ENCODE data around the gene PLIN5.
"Not testable (repeated sequence)": the region's sequence is repeated elsewhere in the genome, so short reads cannot be mapped to it uniquely, and the experiment has no call there.

Gene PLIN5

DNA sequence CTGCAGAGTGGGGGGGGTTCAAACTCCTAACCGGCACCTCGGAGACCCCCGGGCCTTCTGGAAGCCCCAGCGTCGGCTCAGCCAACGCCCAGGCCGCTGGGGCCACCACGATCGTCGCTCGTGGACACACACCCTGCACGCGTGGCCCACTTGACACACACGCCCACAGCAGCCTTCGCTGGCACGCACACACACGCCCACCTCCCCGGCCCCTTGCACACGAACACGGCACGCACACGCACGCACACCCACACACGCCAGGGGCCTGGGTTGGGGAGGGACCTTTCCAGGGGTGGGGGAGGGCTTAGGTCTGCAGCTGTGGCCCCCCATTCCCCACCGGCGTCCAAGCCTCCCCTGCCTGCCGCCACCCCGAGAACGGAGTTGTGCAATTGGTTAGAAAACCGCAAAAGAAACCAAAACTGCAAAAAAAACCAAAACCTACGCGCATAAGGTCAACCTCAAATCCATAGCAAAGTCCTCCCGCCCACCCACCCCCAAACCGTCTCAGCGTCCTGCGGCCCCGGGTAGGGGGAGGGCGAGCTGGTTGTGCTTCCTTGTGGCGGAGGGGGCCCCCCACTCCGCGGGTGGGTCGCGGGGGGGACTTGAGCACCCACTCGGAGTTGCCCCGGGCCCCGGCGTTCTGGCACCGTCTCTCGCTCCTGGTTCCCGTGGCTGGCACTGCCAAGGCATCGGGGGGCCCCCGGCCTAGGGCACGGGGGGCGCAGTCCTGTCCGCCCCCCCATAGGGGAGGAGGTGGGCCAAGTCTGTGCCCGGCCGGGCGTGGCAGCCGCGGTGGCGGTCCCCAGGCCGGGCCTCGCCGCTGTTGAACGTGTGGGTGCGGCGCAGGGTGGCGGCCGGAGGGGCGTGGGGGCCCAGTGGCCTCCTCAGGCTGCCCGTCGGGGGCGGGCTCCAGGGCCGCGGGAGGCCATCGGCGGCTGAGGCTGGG lies 8.1 kb upstream of the PLIN5 start:
- DNase-seq, result no peak

DNA sequence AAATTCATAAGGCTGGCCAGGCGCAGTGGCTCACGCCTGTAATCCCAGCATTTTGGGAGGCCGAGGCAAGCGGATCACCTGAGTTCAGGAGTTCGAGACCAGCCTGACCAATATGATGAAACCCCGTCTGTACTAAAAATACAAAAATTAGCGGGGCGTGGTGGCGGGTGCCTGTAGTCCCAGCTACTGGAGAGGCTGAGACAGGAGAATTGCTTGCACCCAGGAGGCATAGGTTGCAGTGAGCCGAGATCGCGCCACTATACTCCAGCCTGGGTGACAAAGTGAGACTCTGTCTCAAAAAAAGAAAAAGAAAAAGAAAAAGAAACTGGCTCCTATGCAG lies 6.8 kb upstream of the PLIN5 start:
- DNase-seq, result not testable (repeated sequence)

GRCh38 chr19:4541114-4541805 lies 6.2 kb upstream of the PLIN5 start:
- no peak for DNase-seq

DNA sequence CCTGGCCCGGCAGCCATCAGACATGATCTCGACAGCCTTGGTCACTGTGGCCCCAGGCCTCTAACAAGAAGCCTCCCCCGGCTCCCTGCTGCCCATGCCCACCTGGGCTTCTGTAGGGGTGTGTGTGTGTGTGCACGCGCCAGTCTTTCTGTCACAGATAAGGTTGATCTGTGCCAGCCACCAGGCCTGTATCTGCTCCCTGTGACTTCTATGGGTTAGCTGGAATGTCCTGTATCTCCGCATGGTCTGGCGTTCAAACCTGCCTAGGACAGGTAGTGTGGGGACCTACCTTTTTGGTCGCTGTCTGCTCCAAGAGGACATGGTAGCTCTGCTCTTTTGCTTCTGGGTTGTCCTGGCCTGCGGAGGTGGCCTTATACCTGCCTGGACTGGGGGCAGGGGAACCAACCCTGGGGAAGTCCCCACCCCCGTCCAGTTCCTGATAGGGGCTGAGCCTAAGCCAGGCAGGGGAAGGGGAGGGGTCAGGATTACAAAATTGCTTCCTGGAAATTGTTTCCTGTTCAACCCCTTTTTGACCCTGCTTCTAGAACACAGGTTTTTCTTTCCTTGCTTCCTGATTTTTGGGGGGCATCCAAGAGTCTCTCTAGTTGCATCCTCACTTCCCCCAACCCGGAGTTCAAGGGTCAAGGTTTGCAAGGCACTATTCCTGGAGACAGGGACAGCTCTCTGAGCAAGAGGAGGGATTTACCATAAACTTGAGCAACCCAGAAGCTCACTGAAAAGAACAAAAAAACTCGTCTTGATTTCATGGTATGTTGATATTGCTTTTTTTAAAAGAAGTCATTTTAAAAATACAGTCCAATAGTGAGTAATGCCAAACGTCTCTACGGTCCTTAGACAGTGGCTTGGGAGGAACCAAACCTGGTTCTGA lies 4.9 kb upstream of the PLIN5 start, which contains the start of gene LRG1:
LRG1 (minus strand) TSS at position 344 of the 889 bp plus-strand sequence; CDS start at position 321, 23 bp downstream.
- no peak for DNase-seq

DNA sequence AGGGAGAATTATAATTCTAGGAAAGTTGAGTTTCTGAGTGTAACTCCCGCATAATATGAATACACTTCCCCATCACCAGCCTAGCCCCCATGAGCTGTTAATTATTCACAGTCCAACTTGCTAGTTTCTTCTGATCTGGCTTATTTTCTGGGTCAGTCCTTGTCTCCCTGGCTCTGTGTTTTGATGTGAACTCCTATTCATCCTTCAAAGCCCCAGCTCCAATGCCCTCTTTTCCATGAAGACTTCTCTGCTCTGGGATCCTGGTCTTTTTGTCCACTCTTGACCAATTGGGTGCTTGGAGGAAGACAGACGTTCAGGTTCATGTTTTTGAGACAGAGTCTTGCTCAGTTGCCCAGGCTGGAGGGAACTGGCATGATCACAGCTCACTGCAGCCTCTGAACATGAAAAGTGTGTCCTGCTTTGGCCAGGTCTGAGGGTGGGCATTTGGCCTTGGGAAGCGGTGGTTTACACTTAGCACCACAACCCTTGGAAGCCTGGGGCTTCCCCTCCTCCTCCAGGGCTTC lies 4.2 kb upstream of the PLIN5 start:
- no peak for DNase-seq

DNA sequence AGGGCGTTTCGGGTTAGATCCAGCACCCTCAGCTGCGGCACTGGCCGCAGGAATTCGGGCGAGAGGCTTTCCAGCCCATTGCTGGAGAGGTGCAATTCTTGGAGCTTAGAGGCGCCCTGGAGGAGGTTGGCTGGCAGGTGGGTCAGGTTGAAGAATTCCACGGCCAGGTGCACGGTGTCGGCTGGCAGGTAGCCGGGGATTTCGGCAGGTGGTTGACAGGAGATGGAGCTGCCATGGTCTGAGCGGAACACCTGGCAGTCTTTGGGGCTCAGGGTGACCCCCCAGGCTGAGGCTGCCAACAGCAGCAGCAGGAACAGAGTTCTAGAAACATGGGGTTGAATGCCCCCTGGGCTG lies 3.6 kb upstream of the PLIN5 start:
- DNase-seq, result no peak

DNA sequence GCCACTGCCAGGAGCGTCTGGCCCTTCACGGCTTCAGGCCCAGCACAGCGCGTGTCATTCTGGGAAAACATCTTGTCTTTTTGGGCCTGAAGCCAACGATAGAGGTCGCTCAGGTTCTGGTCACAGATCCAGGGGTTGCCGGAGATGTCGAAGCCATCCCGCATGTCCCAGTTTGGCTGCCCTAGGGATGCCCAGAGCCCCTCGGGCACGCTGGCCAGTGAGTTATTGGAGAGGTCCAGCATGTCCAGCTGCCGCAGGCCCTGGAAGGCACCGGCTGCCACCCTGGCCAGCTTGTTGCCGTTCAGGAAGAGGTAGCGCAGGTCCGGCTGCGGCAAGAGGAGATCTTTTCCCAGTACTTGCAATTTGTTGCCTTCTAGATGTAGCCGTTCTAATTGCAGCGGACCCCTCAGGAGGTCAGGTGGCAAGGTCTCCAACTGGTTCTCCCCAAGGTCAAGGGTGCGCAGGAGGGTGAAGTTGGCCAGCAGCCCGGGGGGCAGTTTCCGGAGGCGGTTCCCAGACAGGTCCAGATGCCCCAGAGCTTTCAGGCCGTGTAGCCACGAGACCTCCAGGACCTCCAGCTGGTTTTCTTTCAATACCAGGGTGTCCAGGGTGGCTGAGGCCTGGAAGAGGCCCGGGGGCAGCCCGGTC lies 3.1 kb upstream of the PLIN5 start:
- DNase-seq, result no peak

DNA sequence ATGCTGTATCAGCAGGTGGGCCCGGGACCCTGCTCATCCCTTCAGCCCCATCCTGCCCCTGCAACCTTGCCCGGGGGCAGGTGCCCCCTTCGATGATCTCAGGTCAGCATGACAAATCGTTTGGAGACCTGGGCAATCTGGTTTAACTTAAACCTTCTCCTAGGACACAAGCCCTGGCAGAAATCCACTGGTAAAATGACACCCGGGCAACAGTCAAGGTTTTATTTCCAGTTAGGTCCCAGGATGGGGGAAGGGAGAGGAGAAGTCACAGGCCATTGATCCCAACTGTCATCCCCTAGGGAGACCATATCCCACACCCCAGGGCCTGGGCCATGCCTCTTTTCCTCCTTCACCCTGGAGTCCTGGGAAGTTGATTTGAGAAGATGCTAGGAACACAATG lies 1.8 kb upstream of the PLIN5 start:
- DNase-seq, result no peak

DNA sequence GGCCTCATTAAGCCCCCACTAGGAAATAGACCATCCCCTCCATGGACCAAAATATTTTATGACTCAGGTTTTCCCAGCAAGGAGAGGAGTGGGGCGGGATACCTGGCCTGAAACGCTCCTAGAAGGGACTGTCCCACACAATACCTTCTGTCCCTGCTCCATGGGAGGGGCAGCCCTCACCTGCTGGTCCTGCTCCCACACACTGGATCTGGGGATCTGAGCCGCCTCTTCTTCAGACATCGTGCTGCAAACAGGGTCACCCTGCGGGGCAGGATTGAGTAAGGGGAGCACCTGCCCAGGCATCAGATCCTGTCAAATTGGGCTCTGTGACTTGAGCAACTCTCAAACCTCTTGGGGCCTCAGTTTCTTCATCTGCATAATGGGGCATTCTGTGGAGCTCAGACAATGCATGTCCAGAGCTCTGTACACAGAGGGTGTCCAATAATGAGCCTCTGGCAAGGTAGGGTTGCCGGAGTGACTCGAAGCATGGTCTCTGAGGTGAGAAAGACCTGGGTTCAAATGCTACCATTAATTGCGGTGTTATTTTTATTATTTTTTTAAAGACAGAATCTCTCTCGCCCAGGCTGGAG lies 1.1 kb downstream of the PLIN5 start:
- DNase-seq, result no peak

DNA sequence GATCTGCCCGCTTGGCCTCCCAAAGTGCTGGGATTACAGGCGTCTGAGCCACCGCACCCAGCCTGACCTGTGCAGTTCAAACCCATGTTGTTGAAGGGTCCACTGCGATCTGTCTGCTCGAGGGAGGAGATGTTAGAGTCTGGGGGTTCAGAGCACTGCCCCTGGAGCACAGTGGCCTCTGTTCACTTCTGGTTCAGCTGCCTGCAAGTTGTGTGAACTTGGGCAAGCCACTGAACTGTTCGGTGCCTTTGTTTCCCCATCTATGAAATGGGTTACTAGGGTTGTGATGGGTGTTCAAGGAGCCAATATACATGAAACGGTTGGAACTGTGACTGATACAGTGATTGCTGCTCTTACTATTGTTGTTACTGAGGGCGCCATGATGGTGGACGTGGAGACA lies 1.7 kb downstream of the PLIN5 start:
- no peak for DNase-seq

GRCh38 chr19:4531562-4532165 lies 3.4 kb downstream of the PLIN5 start:
- DNase-seq, result no peak

- DNase-seq, result no peak
Measured at GRCh38 chr19:4529924-4530522, 5.0 kb downstream of the PLIN5 start.

- DNase-seq, result no peak
Measured at GRCh38 chr19:4528843-4529242, 6.2 kb downstream of the PLIN5 start.

DNA sequence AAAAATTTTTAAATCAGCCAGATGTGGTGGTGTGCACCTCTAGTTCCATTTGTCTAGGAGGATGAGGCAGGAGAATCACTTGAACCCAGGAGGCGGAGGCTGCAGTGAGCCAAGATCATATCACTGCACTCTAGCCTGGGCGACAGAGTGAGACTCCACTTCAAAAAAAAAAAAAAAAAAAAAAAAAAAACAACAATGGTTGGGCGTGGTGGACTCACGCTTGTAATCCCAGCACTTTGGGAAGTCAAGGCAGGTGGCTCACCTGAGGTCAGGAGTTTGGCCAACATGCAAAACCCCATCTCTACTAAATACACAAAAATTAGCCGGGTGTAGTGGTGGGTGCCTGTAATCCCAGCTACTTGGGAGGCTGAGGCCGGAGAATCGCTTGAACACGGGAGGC lies 7.6 kb downstream of the PLIN5 start:
- not testable (repeated sequence) for DNase-seq

DNA sequence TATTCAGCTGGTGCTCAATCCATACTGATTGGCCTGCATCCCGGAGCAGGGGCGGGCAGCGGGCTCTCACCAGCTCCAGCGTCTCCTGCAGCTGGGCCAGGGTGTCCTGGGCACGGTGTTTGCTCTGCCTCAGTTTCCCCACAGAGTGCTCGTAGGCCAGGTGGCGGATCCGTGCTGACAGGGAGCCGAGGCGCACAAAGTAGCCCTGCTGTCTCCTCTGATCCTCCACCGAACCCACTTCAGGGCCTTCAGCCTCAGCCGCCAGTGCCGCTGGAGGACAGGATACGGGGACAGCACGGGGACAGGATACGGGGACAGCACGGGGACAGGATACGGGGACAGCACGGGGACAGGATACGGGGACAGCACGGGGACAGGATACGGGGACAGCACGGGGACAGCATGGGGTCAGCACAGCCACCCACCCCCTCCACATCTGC lies 9.4 kb downstream of the PLIN5 start:
- no peak for DNase-seq

GRCh38 chr19:4524808-4525562 lies 10.0 kb downstream of the PLIN5 start:
- DNase-seq, result peak; percentile 42

DNA sequence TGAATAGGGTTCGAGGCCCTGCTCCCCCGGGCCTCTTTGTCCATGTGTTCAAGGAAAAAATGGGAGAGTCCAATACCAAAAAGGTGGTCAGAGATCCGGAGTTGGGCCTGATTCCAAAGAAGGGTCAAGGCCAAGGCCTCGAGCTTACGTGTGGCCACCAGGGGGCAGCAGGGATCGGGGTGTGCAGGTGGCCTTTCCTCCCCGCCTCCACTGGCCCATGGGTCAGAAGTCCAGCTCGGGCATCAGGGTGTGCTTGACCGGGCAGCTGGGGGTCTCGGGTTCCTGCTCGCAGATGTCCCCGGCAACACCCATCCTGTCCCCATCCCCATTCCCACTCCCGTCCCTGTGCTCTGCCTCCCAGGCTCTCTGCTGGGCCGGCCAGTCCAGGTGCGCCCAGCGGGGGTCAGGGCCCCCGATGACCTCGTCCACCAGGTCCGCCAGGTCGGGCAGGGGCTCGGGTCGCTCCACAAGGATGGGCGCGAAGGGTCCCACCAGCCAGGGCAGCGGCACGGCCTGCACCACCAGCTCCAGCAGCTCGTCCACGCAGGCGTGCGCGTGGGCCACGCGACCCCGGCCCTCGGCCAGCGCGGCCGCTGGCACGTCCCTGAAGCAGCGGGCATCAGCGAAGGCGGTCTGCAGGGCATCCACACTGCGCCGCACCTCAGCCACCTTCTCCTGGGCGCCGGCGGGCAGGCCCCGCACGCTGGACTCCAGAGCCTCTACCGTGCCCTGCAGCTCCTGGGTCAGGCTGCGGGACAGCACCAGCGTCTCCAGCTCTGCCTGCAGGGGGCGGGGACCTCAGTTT lies 11.5 kb downstream of the PLIN5 start:
- no peak for DNase-seq

DNA sequence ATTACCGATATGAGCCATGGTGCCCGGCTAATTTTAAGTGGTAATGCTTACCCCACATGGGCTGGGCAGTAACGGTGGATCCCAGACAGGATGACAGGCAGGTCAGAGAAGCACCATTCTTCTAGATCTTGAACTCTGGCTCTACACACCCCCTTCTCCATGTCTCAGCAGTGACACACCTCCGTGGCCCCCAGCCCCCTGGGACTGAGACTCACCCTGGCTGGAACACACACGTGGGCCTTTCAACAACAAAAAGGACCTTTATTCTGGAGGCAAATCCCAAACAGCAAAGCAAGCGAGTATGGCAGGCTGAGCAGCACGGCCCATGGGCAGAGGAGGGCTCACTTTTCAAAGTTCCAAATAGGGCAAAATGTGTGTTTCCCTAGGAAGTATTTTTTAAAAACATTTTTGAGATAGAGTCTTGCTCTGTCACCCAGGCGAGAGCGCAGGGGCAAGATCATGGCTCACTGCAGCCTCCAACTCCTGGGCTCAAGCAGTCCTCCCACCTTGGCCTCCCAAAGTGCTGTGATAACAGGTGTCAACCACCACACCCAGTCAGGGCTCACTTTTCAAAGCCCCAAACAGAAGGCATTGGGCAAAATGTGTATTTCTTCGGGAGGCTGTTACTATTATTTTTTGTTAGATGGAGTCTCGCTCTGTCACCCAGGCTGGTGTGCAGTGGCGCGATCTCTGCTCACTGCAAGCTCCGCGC lies 12.6 kb downstream of the PLIN5 start:
- DNase-seq, result no peak

DNA sequence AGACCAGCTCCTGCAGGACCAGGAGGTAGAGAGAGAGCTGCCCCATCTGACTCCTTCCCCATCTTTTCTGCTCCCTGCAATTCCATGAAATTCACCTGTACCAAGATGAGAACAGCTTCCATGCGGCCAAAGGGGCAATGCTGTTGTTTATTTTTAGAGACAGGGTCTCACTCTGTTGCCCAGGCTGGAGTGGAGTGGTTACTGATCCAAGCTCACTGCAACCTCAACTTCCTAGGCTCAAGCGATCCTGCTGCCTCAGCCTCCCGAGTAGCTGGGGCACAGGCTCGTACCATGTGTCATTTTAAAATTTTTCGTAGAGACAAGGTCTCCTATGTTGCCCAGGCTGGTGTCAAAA lies 13.2 kb downstream of the PLIN5 start:
- DNase-seq, result no peak
